Erythroblast (primary cell): ENCODE measurements around the gene TPCN2.

Experiments used
- GATA1 ChIP-seq: IDR thresholded peaks from 2 replicates; pipeline ENCODE4 v1.6.1; 2011; ENCODE audit warnings: low read depth, mild to moderate bottlenecking, control low read depth, low read length, moderate library complexity
- POLR2A ChIP-seq: IDR thresholded peaks from 2 replicates; pipeline ENCODE4 v1.6.1; 2011; ENCODE audit warnings: mild to moderate bottlenecking, low read length

DNA sequence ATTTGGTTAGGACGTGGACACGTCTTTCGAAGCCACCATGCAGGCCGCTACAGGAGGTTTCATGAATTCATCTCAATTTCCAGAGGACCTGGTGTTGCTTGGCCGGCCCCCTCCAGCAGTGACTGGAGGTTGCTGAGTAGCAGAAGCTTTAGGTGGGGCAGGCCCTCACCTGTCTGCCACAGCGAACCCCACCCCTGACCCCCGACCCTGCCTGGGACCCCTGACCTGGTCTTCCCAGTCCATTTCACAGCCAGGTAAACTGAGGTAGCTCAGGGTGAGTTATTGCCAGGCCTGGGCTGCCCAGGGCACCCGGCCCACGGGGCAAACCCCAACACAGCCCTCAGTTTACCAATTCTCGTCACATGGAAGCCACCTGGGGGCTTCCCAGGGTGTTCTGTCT is 67.9 kb downstream of the TPCN2 start:
- TF ChIP-seq POLR2A (no peak), GATA1 (no peak)
